DOHH2 (cell line): ENCODE measurements around the gene KIAA1671.

Experiments used
- H3F3A ChIP-seq: fragments of 200-600 bp; sonication (generic), shearing (Covaris generic); 2 replicates; pipeline ENCODE4 v1.6.0; 2016; ENCODE audit warnings: antibody characterized with exemption, mild to moderate bottlenecking; ENCODE audit not compliant: control insufficient read depth, insufficient read depth
- H3K27ac ChIP-seq: fragments of 200-600 bp; sonication (generic); 2 replicates; pipeline ENCODE4 v1.5.1; 2014; ENCODE audit warnings: low read depth, mild to moderate bottlenecking, low read length, moderate library complexity
- H3K27me3 ChIP-seq: fragments of 200-600 bp; sonication (generic); 2 replicates; pipeline ENCODE4 v1.6.1; 2014; ENCODE audit warnings: mild to moderate bottlenecking, low read length, mixed read lengths; ENCODE audit not compliant: control insufficient read depth
- H3K36me3 ChIP-seq: fragments of 200-600 bp; sonication (generic); 2 replicates; pipeline ENCODE4 v1.6.1; 2014; ENCODE audit warnings: mild to moderate bottlenecking, low read length, moderate library complexity, mixed read lengths; ENCODE audit not compliant: control insufficient read depth
- H3K4me1 ChIP-seq: fragments of 200-600 bp; sonication (generic); 2 replicates; pipeline ENCODE4 v1.6.1; 2014; ENCODE audit warnings: mild to moderate bottlenecking, low read length, mixed read lengths; ENCODE audit not compliant: control insufficient read depth
- H3K4me2 ChIP-seq: fragments of 200-600 bp; sonication (generic); 2 replicates; pipeline ENCODE4 v1.6.0; 2014; ENCODE audit warnings: mild to moderate bottlenecking, low read length, moderate library complexity
- H3K4me3 ChIP-seq: fragments of 200-600 bp; sonication (generic); 2 replicates; pipeline ENCODE4 v1.5.1; 2014; ENCODE audit warnings: mild to moderate bottlenecking, low read length, mixed read lengths
- H3K79me2 ChIP-seq: fragments of 200-600 bp; sonication (generic); 2 replicates; pipeline ENCODE4 v1.6.1; 2014; ENCODE audit warnings: mild to moderate bottlenecking, low read length, mixed read lengths; ENCODE audit not compliant: control insufficient read depth
- H3K9me2 ChIP-seq: fragments of 200-600 bp; sonication (generic); replicated peaks from 2 replicates; pipeline ENCODE4 v1.6.1; 2014; ENCODE audit warnings: mild to moderate bottlenecking, low read length, mixed read lengths; ENCODE audit not compliant: control insufficient read depth
- H3K9me3 ChIP-seq: fragments of 200-600 bp; sonication (generic); 2 replicates; pipeline ENCODE4 v1.6.1; 2014; ENCODE audit warnings: antibody characterized with exemption, low read length, mixed read lengths; ENCODE audit not compliant: control insufficient read depth, insufficient read depth
- H4K20me1 ChIP-seq: fragments of 200-600 bp; sonication (generic); 2 replicates; pipeline ENCODE4 v1.6.0; 2014; ENCODE audit warnings: low read depth, mild to moderate bottlenecking, antibody characterized with exemption, low read length, moderate library complexity; ENCODE audit not compliant: control insufficient read depth, insufficient read depth
- EZH2phosphoT487 ChIP-seq: fragments of 200-600 bp; sonication (generic); IDR thresholded peaks from 2 replicates; pipeline ENCODE4 v1.6.1; 2017; ENCODE audit warnings: borderline replicate concordance, mild to moderate bottlenecking, antibody characterized with exemption, low read length, moderate library complexity, mixed read lengths
- TF ChIP-seq, protein P1 (sequence below): fragments of 200-600 bp; sonication (generic); IDR thresholded peaks from one replicate; pipeline ENCODE4 v1.5.1; 2014; ENCODE audit warnings: antibody characterized with exemption, mild to moderate bottlenecking, low read depth, low read length; ENCODE audit not compliant: poor library complexity, severe bottlenecking

The KIAA1671 gene

DNA sequence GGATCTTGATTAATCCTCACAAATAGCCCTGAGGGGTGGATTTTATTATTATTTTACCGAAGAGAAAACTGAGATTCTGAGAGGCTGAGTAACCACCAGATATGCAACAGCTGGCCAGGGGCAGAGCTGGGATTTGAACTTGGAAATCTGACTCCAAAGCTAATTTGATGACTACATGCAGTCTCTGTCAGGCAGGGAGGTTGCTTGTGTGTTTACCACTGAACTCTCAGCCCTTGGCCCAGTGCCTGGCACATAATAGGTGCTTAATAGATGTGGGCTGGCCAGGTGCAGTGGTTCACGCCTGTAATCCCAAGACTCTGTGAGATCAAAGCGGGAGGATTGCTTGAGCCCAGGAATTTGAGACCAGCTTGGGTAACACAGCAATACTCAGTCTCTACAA, 125.4 kb downstream of the KIAA1671 start:
- H4K20me1 ChIP-seq: no peaks in the 10 kb centered on the region

GRCh38 chr22:25078591-25078990, 126.1 kb downstream of the KIAA1671 start:
- Histone ChIP-seq H3K79me2 (no peaks in the 10 kb centered on the region), H3K36me3 (no peaks in the 10 kb centered on the region), H4K20me1 (no peaks in the 10 kb centered on the region), H3F3A (no peaks in the 10 kb centered on the region), H3K4me3 (no peak overlapping the region), H3K9me3 (no peaks in the 10 kb centered on the region), H3K4me1 (no peaks in the 10 kb centered on the region), H3K9me2 (no peaks in the 10 kb centered on the region), H3K27ac (no peak overlapping the region), H3K4me2 (no peak overlapping the region), H3K27me3 (peaks cover 3% of the 10 kb centered on the region; the same call in 1 of the 2 replicates)
- TF ChIP-seq EZH2phosphoT487: no peak
- TF ChIP-seq, protein P1, sequence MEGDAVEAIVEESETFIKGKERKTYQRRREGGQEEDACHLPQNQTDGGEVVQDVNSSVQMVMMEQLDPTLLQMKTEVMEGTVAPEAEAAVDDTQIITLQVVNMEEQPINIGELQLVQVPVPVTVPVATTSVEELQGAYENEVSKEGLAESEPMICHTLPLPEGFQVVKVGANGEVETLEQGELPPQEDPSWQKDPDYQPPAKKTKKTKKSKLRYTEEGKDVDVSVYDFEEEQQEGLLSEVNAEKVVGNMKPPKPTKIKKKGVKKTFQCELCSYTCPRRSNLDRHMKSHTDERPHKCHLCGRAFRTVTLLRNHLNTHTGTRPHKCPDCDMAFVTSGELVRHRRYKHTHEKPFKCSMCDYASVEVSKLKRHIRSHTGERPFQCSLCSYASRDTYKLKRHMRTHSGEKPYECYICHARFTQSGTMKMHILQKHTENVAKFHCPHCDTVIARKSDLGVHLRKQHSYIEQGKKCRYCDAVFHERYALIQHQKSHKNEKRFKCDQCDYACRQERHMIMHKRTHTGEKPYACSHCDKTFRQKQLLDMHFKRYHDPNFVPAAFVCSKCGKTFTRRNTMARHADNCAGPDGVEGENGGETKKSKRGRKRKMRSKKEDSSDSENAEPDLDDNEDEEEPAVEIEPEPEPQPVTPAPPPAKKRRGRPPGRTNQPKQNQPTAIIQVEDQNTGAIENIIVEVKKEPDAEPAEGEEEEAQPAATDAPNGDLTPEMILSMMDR: no peak

More for the DNA sequence above, 125.4 kb downstream of the KIAA1671 start:
- H3K79me2 ChIP-seq: no peaks in the 10 kb centered on the region
- no peaks in the 10 kb centered on the region for H3K9me3 ChIP-seq
- H3K4me1 ChIP-seq: no peaks in the 10 kb centered on the region
- no peaks in the 10 kb centered on the region for H3K9me2 ChIP-seq
- H3K27ac ChIP-seq: no peak overlapping the region
- no peaks in the 10 kb centered on the region for H3K36me3 ChIP-seq
- peaks cover 3% of the 10 kb centered on the region; the same call in 1 of the 2 replicates for H3K27me3 ChIP-seq
- H3F3A ChIP-seq: no peaks in the 10 kb centered on the region
- H3K4me3 ChIP-seq: no peak overlapping the region
- H3K4me2 ChIP-seq: no peak overlapping the region
- TF ChIP-seq EZH2phosphoT487: no peak
- TF ChIP-seq, protein P1: no peak

GRCh38 chr22:25080855-25081254, 128.3 kb downstream of the KIAA1671 start:
- TF ChIP-seq, protein P1: no peak
- no peak for TF ChIP-seq EZH2phosphoT487
- H3K9me2 ChIP-seq: no peaks in the 10 kb centered on the region
- no peak overlapping the region for H3K4me2 ChIP-seq
- H3K9me3 ChIP-seq: no peaks in the 10 kb centered on the region
- H3K27me3 ChIP-seq: no peaks in the 10 kb centered on the region
- H3K27ac ChIP-seq: no peak overlapping the region
- H4K20me1 ChIP-seq: no peaks in the 10 kb centered on the region
- no peaks in the 10 kb centered on the region for H3K79me2 ChIP-seq
- no peaks in the 10 kb centered on the region for H3F3A ChIP-seq
- H3K4me1 ChIP-seq: no peaks in the 10 kb centered on the region
- H3K36me3 ChIP-seq: no peaks in the 10 kb centered on the region
- H3K4me3 ChIP-seq: no peak overlapping the region
